GM19395 (cell line): ENCODE measurements around the gene RCOR1.

Experiments
- ATAC-seq: cut with Tn5 transposase; IDR thresholded peaks from one replicate; pipeline ENCODE4 v1.9.1; 2021; ENCODE audit warnings: mild to moderate bottlenecking, moderate library complexity; ENCODE audit not compliant: unreplicated experiment

The RCOR1 gene

GRCh38 chr14:102708494-102708893, 116.0 kb downstream of the RCOR1 start:
- no peak for ATAC-seq

- no peak for ATAC-seq
Observed at GRCh38 chr14:102711207-102711606, 118.8 kb downstream of the RCOR1 start.

DNA sequence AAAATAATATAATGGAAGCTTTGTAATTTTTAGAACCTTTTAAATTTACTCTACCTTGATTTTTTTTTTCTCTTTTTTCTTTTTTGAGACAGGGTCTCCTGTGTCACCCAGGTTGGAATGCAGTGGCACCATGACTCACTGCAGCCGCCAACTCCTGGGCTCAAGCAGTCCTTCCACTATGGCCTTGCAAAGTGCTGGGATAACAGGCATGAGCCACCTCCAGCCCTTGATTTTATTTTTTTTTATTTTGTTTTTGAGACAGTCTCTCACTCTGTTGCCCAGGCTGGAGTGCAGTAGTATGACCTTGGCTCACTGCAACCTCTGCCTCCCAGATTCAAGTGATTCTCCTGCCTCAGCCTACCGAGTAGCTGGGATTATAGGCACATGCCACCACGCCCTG, 119.5 kb downstream of the RCOR1 start:
- no peak for ATAC-seq

GRCh38 chr14:102717276-102717675, 124.8 kb downstream of the RCOR1 start:
- no peak for ATAC-seq

DNA sequence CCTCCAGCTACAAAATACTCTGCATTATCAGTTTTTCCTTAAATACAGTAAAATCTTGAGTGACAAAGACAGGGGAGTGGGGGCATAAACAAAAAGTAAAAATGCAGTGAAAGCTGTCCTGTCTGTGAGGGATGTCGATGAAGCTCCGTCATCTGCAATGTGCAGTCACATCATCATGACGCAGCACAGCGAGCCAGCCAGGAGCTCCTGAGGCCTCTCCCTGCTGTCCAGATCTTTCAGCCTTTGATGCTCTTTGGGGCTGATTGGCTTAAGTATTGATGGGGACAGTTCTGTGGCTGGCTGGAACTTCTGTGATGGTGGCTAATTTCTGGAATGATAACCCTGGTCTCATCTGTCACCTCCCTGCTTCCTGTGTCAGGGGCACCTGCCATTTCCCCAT, 130.2 kb downstream of the RCOR1 start:
- ATAC-seq: no peak

- no peak for ATAC-seq
Observed at GRCh38 chr14:102723650-102724049, 131.2 kb downstream of the RCOR1 start.

DNA sequence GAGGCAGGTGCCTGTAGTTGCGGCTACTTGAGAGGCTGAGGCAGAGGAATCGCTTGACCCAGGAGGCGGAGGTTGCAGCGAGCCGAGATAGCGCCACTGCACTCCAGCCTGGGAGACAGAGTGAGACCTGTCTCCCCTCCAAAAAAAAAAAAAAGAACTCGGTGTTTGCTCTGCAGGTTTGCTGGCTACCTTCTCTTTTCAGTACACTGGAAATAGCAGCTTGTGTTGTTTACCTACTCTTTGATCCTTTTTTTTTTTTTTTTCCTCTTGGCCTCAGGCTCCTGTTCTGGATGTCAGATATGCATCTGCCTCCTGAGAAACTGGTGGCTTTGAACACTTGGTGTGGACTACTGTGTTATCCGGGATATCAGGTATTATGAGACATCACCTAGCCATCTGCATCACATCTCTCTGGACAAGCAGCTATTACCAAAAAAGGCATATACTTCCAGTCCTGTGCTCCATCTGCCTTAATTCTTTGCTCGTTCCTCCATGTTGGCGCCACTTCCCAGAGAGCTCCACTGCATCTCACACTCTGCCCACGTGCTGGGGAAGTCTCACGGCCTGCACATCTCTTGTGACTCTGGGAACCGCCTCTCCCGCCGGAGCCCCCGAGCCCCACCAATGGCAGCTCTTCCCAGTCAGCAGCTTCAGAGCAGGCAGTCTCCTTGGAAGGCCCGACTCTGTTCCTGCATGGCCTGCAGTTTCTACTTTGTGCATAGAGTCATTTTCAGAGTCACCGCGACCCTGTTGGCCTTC, 133.9 kb downstream of the RCOR1 start:
- ATAC-seq: no peak

- no peak for ATAC-seq
Observed at GRCh38 chr14:102727336-102728095, 135.1 kb downstream of the RCOR1 start.

DNA sequence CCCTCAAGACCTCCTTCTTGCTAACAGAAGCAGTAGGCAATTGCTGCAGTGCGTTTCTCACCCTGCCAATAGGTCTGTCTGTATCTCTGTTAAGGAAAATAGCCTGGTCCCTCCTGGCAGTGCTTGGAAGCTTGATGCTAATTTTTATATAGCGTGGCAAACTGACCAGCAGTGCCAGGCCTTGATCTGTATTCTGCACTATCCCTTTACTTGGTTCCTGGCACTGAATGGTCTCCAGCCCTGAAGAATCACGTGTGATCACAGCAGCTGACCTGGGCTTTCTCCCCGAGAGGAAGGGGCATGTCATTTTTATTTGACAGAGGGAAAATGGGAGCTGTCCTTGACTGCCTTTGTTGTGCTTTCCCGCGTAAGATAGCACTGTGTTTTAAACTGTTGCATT, 136.1 kb downstream of the RCOR1 start:
- no peak for ATAC-seq

GRCh38 chr14:102729268-102729667, 136.8 kb downstream of the RCOR1 start:
- ATAC-seq: no peak

DNA sequence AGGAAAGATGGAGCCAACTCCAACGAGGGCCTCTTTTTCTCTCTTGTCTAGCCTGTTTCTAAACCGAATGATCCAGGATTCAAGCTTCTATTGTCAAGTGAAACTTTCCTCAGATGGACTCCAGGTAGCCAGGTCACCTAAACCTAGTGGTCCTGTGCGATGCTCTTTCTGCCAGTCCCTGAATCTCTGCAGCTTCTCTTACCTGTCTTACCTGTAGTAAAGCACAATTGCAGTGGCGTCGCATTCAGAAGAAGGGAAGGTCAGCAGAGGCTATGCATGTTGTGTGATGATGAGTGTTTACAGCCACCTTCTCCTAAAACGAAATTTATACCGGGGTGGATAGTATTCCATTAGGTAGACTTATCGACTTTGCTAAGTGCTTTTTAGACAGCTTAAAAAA, 137.4 kb downstream of the RCOR1 start:
- ATAC-seq: no peak

DNA sequence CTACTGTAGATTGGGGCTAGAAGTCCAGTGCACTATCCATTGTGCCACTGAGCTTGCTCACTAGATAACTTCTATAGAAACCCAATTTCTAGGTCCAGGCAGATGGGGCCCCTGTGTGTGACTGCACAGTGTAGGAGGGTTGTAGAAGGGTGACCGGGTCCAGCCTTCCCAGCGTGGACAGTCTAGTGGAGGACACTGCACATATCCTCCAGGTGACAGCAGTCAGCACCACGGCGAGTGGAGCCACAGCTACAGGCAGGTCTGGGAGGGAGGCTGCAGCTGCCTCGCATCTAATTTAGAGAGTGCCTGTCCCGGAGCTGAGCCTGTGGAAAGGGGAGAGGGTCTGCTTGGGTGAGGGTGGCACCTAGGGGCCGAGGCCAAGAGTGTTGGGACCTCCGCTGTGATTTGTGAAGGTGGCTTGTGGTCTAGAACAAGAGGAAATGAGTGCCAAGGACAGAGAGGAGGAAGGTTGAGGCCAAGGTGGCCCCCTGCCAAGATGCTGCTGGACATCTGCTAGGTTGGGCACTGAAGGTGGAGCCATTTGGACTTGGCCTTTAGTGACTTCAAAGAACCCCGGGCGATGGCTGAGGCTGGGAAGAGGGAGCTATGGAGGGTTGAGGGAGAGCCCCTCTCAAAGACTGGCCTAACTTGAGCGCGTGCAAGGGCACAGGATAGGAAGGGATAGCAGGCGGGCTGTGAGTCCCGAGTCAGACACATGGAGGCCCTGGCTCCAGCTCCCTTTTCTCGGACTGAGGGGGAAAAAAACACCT, 138.8 kb downstream of the RCOR1 start:
- no peak for ATAC-seq

DNA sequence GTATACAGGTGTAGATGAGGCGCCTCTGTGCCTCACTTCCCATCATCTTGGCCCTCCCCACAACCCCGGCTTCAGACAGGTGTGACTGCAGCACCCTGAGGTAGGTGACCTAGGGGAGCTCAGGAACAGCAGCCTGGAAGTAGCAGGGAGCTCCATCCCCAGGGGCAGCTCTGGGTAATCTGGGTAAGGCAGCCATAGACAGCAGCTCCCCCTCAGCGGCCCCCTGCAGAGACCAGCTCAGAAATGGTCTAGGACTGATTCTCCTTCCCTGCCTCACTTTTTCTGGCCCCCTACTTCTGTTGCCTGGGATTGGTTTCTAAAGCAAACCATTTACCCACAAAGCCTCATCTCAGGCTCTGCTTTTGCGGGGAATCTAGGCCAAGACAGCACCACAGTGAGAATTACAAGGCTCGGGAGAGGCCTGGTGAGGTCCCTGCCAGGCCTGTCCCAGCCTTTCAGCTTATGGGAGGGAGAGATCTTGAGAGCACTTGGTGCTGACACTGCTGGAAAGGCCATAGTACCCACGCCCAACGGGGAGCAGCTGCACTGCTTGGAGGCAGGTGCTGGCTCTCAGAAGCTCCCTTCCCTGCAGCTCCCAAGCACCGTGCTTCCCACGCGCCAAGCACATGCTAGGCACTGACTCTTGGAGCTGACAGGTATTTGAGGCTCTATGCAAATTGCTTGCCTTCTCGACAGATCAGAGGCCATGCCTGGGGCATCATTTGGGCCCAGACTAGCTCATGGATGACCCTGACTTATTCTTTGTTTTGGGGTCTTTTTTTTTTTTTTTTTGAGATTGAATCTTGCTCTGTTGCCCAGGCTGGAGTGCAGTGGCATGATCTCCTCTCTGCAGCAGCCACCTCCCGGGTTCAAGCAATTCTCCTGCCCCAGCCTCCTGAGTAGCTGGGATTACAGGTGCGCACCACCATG, 139.7 kb downstream of the RCOR1 start:
- ATAC-seq: no peak

- ATAC-seq: no peak
Observed at GRCh38 chr14:102732924-102733323, 140.5 kb downstream of the RCOR1 start.

DNA sequence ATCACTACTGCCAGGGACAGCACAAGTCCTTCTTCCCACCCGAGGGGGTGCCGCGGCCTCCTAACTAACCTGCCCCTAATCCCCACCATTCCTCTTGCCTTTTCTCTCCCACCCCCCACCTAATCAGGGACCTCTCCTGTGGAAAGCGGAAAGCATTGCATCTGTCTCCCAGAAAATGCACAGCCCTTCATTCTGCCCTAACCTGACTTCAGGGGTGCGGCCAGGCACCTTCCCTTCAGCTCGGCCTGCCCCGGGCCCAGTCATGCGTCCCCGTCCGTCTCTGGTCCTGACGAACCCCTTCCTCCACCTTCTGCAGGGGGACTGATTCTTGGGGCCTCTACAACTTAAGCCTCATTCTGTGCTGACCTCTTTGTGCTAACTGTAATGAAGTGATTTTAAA, 140.9 kb downstream of the RCOR1 start:
- ATAC-seq: no peak

GRCh38 chr14:102734436-102734835, 142.0 kb downstream of the RCOR1 start:
- ATAC-seq: no peak

DNA sequence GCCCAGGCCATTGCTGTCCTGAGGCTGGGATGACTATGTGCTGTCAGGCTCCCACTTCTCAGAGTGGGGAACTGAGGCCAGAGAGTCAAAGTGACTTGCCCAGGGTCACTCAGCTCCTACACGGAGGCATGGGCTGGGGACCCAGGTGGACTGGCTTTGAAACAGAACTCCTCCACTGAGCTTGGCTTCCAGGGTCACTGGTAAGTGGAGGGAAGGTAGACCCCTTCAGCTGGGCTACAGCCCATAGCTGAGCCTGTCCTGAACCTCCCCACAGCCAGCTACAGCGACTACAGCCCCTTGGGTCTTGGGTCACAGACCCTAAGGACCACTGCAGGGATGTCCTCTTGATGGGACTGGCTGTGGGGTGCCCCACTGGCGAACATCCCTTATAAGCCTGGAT, 144.5 kb downstream of the RCOR1 start:
- no peak for ATAC-seq

DNA sequence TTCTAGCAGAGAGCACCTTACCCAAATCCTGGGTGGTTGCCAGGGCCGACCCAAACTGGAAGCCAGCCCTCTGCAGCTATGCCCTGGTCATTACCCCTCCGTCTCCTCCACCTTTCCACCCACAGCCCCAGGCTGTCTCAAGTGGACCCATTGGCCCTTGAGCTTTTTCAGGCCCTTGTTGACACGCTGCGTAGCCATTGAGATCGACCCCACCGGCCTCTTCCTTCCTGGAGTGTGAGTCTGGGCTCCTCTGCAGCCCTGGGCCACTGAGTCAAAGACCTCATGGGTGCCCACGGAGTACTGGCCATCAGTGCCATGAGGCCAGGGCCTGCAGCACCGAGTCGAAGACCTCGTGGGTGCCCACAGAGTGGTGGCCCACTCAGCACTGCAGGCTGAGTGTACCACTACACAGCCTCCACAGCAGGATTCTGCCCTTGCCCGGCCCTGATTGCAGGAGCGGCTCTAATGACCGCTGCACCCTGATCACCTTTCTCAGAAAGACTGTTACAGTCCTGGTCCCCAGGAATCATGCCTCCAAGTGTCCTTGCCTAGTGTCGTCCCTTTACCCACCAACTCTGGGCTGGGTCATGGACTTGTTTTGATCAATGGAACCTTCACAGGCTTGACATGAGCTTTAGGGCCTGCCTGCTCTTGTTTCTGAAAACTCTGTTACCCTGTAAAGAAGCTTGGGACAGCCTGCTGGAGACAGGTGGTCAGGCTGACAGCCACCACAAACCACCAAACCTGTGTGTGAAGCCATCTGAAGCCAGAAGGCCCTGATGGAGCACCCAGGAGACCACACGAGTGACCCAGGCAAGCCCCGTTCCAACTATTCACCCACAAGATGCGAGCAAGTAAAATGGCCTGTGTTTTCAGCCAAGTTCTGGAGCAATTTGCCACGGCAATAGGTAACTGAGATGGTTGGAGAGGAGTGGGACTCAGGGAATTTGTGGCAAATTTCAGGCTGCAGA, 145.2 kb downstream of the RCOR1 start:
- no peak for ATAC-seq

DNA sequence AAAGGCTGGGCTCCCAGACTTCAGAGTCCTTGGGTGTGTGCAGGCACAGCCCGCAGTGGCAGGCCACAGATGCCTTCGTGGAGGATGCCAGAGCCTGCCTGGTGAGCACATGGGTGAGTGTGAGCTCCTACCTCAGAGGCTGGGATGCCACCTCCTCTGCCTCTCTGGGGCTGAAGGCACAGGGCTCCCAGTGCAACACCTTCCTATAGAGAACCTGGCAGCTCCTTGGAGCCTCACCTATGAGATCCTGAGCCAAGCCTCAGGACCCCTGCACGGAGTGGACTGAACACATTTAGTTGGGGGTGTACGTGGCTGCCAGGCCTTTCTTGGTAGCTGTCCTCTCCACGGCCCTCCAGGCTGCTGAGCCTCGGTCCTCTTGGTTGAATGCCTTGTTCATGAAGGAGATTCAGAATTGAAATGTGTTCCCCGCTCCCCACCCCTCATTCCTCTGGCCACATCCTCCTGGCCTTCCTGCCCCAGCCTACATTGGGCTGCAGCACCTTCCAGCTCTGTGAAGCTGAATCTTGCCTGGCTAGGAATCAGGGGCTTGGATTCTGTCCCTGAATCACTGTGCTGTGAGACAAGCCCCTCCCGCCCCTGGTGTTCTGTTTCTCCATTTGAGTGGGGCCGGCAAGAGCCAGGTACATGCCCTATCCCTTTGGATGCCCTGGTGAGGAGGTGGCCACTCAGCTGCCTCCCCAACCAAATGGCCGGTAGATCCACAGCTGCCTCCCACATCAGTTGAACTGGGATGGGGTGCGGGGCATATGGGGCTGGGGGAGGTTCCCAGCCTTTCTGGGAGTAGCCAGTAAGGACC, 146.1 kb downstream of the RCOR1 start:
- ATAC-seq: no peak
